Measurements from ENCODE around the gene PDIA5.

Gene PDIA5

GRCh38 chr3:123071581-123071980 is 4.8 kb downstream of the PDIA5 start:
- no peak for DNase-seq (ENCODE audit: low read depth)

DNA sequence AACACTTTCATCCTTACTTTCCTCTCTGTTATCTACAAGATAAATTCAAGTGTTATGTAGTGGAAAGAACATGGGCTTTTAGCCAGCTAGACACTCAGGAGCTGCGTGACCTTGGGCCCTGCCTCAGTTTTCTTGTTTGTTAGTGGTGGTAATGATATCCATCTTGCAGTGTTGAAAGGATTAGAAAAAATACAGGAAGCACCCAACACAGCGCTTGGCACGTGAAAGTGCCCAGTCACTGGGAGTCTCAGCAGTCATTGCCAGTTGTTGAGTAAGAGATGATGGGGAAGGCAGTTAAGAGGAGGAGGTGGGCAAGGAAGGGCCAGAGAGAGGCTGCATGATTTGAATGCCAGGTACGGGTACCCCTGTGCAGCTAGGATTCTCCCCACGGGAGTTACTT is 5.3 kb downstream of the PDIA5 start:
- DNase-seq (ENCODE audit: low read depth) = no peak

GRCh38 chr3:123072564-123072963 is 5.7 kb downstream of the PDIA5 start:
- no peak for DNase-seq (ENCODE audit: low read depth)

- DNase-seq (ENCODE audit: low read depth) = no peak
These were observed 8.5 kb downstream of the PDIA5 start for GRCh38 chr3:123075359-123075758.

GRCh38 chr3:123076112-123076495 is 9.3 kb downstream of the PDIA5 start:
- no peak for DNase-seq (ENCODE audit: low read depth)

DNA sequence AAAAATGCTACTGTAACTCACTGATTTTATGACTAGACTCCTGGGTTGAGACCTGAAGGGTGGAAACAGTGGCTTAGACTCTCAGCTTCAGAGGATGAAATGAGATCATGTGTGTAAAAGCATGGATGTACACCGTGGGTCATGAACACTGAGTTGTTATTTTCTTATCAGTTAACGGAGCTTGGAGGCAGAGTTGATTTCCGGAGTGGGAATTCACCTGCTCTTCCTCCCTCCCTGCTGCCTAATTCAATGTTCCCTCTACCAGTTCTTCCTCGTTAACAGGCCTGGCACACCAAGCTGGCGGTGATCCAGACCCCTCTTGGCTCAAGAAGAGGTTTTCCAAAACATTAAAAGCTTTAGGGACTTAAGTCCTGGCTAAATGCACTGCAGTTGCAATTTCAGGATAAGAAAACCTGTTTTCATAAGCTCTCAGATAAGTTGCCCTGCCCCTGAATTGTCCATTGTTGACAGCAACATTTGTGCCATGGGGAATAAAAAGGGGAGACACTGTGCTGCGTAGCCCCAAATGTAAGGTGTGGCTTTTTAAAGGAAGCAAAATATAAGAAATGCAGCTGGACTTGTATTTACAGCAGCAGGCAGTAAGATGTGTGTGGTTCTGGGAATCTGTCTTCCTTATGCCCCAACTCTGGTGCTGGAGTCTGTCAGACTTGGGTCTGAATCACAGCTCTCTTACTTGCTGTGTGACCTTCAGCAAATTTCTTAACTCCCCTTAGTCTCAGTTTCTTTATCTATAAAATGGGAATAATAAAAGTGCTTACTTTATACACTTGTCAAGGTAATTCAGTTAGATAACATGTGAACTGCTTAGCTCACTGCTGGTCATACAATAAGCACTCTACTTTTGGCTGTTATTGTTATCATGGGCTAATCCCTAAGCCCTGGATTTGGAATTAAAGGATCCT is 9.9 kb downstream of the PDIA5 start:
- no peak for DNase-seq (ENCODE audit: low read depth)

DNA sequence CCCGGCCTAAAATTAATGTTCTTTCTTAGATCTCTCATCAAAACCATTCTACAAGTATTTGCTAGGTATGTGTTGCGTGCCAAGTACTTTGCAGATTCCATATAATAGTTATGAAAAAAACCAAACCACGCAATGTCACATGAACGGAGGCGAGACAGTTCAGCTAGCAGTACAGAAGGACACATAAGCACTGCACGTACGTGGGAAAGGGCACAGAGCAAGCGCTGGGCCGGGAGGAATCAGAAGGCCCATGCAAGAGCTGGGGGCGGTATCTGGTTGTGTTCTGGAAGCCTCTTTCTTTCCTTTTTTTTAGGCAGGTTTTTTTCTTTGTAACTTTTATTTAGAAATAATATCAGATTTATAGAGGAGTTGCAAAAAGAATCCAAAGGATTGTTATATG is 11.3 kb downstream of the PDIA5 start:
- no peak for DNase-seq (ENCODE audit: low read depth)

- DNase-seq (ENCODE audit: low read depth) = no peak
These were observed 14.2 kb downstream of the PDIA5 start for GRCh38 chr3:123080864-123081562.

DNA sequence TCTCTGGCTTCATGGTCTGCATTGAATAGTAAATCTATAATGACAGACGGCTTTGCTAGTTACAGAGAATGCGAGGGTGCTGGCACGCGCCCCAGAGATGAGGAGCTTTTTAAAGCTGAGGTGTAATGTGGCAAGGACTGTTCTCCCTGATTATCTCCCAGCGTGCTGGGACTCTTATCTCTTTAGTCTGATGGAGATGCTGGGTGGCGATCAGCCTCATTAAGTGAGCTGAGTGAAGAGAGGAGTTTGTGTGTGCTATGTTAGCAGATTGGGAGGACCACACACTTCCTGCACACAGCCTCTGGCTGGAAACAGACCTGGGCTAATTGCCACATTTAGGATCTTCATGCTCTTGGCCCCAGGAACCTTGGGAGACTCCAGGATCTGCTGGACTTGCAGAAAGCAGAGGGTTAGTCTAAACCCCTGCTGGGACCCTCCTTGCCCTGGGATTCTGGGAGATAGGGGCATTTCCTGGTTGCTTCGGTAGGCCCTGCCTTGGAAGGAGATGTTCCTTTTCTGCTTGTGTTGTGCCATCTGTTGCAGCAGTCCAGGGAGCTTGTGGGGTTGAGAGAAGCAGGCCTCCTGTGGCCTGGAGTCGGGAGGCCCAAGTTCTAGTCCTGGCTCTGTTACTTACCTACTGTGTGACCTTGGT is 15.0 kb downstream of the PDIA5 start:
- DNase-seq (ENCODE audit: low read depth) = no peak

DNA sequence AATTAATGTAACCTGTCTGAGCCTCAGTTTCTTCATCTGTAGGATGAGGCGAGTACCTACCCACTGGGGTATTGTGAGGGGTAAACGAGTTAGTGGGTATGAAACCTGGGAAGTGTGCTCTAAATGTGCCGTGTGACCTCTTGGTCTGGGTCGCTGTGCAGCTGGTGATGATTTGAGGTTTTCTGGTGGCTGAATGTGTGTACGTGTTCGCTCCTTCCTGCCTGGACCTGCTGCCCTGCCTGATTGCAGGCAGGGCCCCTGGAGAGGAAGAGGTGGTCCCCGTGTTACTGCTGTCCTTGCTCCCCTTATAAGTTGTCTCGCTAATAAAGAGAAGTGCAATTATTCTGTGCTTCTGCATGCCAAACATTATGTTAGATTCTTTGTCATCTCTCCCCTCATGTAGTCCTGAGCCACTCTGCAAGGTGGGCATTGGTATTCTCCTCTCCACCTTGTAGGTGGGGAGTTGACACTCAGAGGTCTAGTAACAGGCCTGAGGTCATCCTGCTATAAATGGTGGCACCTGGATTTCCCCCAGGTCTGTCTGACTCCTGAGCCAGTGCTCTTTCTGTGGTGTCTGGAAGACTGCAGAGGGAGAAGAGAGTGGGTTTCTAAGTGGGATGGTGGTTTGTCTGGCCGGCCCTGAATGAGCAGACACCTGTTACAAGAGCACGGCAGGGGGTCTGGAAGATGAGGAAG is 15.7 kb downstream of the PDIA5 start:
- DNase-seq (ENCODE audit: low read depth) = no peak

DNA sequence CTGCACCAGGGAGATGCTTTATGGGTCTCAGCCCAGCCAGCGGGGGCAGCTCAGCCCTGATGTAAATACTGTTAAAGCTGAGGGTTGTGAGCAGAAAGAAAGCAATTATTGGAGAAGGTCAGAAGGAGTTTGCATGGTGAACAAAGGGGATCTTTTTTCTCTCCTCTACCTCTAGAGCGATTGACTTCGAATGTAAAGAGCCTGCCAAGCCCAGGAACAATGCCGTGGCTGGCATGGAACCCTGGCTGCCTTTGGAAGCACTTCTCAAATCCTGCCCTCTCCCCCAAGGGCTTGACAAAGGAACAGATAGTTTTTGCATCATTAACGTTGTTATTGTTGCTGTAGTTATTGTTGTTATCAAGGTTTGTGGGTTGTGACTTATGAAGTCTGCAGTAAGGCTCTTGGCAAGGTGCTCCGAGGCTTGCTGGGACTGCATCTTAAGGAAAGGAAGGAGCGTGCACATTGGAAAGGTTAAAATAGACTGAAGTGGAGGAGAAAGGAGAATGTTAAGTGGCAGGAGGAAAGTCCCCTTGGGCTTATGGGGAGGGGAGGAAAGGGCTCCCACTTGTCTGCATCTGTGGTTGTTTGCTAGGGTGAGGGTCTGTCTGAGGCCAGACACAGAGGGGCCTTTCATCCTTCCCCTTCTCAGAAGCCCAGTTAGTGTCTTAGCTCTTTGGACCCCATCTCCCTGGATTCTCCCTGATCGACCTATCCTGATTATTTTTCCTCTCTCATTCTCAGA is 16.7 kb downstream of the PDIA5 start:
- no peak for DNase-seq (ENCODE audit: low read depth)

DNA sequence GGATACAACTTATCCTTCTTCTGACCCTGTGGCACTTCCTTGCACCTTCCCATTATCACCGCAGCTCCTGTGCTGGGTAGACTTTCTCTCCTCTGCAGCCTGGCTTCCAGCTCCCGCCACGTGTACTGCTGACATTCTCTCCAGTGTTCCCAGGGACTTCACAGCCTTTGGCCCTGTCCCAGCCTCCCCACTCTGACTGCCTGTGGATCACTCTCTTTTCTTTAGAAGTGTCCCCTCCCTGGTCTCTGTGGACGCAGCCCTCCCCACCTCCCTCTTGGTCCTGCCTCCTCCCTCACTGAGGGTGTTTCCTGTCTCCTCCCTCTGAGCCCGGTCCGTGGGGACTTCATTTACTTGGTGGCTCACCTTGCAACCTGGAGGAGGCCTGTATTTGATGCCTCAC is 17.4 kb downstream of the PDIA5 start:
- no peak for DNase-seq (ENCODE audit: low read depth)

DNA sequence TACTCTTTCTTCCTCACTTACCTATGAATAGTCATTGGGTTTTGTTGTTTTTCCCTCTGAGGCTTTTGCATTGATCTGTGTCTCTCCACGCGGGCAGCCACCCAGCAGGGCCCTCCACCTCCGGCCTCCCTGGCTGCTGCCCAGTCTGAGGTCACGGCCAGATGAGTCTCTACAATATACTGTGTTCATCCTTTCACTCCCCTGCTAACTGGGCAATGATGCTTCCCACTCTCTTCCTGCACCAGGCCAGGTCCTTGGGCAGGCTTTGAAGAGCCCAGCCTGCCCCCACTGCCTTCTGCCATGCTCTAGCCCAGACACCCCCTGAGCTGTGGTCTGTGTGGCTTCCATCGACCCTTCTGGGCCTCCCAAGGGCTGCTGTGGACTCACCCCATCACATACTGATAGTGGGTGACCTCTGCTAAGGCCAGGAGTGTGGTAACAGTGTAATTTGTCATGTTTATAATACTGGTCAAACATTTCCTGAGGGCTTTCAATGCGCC is 18.0 kb downstream of the PDIA5 start:
- no peak for DNase-seq (ENCODE audit: low read depth)

GRCh38 chr3:123085293-123085931 is 18.6 kb downstream of the PDIA5 start:
- DNase-seq (ENCODE audit: low read depth) = no peak

GRCh38 chr3:123085932-123086627 is 19.3 kb downstream of the PDIA5 start:
- no peak for DNase-seq (ENCODE audit: low read depth)

- no peak for DNase-seq (ENCODE audit: low read depth)
These were observed 21.6 kb downstream of the PDIA5 start for GRCh38 chr3:123088387-123088786.

- no peak for DNase-seq (ENCODE audit: low read depth)
These were observed 22.9 kb downstream of the PDIA5 start for GRCh38 chr3:123089611-123090331.

GRCh38 chr3:123090728-123091531 is 24.1 kb downstream of the PDIA5 start:
- no peak for DNase-seq (ENCODE audit: low read depth)

DNA sequence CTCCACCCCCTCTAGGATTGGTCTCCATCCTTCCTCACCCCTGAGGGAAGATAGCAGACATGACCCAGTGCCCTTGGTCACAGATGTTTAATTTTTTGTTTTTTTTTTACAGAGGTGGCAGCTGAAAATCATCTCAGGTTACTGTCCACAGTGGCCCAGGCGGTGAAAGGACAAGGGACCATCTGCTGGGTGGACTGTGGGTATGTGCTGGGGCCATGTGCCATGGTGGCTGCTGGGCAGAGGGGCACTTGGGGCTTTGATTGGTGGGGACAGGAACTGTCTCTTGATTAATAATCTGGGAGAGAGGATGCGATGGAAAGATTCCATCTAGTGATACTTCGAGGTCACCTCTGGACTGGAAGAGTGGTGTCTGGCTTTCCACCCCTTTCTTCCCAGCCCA is 25.4 kb downstream of the PDIA5 start:
- no peak for DNase-seq (ENCODE audit: low read depth)
